ENCODE measurements around the gene CIB4.

Gene CIB4

GRCh38 chr2:26606847-26607190 is 34.3 kb downstream of the CIB4 start:
- DNase-seq (no peak), ATAC-seq (no peak)

DNA sequence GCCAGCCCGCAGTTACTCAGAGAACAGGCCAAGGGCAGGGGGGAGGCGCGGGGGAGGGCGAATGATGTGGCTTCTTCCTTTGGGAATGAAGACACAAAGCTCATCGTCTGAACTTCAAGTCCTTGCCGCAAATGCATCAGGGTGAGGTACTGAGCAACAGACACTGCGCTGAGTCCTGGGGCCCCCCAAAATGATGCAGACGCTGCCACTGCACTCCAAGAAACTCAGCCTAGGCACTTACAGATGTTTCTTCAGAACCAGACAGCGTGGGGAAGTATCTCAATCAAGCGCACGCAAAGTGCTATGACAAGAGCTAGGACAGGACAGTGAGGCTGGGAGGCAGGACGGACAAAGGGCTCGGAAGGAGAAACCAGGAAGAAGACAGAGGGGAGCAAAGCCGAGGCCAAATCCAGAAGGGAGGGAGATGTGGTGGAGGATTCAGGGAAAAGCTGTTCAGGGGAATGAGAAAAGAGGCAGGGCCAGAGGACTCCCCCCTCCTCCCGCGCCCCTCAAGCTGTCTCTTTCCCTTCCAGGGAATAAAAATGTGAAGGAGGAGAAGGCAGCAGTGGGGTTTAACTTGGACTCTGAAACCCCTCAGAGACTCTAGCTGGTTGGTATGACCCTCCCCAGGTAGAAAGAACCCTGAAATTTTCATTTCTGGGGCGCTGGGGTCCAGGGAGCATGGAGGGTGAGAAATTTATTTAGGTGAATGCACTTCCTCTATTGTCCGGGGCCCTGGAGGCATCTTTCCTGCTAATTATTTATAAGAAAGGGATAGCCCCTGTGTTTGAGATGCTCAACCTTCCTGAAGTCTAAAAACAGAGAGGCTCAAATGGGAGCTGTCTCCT is 34.9 kb downstream of the CIB4 start:
- ATAC-seq (no peak), DNase-seq (no peak)

DNA sequence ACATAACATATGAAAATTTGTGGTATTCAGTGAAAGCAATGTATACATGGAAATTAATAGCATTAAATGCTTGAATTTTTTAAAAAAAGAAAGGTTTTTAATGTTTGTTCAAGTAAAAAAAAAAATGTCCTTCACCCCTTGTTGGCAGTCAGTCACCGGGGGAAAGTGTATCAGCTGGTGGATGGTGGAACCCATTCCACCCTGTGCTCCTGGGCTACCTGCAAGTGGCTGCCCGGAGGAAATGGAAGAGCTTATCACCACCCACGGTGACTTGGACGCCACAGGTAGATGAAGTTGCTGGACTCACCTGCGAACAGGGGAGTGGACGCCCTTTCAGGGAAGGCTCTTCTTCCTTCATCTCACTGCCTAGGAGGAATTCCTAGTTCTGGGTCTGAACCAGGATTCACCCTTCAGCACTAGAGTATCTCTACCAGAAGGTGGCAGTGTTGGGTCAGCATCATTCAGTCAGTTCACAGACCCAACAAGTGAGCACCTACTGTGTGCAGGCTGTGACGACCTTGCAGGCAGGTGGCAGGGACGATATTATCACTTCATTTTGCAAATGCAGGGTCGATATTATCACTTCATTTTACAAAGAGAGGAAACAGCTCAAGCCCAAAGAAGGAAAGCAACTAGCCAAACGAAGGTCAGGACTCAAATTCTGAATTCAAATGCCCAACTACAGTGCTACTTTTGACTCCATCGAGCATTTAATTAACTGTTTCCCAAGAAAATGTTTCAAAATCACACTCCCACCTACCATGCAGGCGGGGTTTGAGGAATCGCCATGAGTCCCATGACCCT is 35.8 kb downstream of the CIB4 start:
- DNase-seq (peak; percentile 32), ATAC-seq (no peak)

DNA sequence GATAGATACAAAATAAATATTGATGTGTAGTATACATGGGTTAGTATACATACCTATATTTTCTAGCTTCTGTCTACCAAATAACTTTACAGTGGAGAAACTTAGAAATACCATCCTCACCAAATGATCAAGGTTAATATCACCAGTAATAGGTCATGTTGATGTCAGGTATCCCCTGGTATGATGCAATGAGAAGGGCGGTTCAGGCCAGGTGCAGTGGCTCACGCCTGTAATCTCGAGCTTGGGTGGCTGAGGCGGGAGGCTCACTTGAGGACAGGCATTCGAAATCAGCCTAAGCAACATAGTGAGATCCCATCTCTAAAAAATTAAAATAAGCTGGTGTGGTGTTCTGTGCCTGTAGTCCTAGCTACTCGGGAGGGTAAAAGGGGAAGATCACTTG is 38.6 kb downstream of the CIB4 start:
- no peak for ATAC-seq
- no peak for DNase-seq

DNA sequence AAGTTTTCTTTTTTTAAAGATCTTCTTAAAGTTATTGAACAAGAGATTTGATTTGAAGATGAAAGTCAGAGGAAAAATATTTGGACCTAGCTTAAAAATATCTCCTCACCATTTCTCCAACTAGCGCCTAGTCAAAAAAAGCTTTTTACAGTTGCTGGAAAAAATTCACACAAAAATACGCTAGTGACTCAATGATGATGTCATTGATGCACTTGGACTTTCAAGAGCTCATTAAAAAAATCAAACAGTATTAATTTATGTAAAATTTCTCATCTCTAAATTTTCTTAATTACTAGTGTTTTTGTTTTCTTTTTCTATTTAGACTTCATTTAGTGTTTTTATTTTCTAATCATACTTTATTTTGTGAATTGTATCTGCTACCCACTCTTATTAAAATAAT is 41.8 kb downstream of the CIB4 start:
- ATAC-seq (no peak), DNase-seq (no peak)

- no peak for ATAC-seq
- no peak for DNase-seq
Observed at GRCh38 chr2:26598996-26599373, 42.2 kb downstream of the CIB4 start.

- DNase-seq (no peak), ATAC-seq (no peak)
Observed at GRCh38 chr2:26598336-26598995, 42.7 kb downstream of the CIB4 start.

DNA sequence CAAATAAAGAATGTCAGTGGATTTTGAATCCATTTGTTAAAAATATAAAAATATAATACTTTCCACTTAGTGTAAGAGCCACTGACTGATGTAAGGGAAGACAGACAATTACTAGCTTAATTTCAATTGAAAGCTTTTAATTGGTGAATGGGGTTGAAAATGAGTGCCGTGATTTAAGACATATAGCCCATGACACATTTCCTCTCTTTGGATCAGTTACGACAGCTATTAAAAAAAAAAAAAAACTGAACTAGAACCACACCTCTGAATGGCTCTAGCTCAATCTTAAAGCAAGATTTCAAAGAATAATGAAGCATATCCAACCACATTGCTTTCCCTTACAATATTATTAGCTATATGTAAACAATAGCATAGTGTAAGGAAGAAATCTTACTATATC is 44.0 kb downstream of the CIB4 start:
- DNase-seq: no peak
- ATAC-seq: no peak

DNA sequence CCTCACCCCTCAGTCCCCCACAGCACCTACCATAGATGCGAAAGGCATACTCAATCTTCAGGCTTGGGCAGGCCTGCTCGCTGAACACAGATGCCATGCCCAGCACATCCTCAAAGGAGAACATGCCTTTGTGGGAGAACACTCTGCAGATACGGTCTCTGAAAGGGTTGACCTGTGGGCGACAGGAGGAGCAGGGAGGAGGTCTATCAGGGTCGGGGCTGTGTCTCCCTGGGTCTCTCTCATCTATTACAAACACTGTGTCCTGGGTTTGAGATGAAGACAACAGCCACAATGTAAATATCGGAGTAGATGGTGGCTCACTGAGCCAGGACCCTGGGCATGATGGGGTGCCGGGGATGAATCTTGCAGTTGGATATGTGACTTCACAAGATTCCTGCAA is 46.0 kb downstream of the CIB4 start:
- ATAC-seq (no peak), DNase-seq (no peak)

GRCh38 chr2:26591619-26592505 is 49.3 kb downstream of the CIB4 start:
- no peak for DNase-seq
- peak; percentile 66 for ATAC-seq

GRCh38 chr2:26590980-26591618 is 50.1 kb downstream of the CIB4 start:
- ATAC-seq (no peak), DNase-seq (no peak)

- DNase-seq (no peak), ATAC-seq (no peak)
Observed at GRCh38 chr2:26590508-26590907, 50.7 kb downstream of the CIB4 start.

GRCh38 chr2:26588576-26588975 is 52.6 kb downstream of the CIB4 start:
- ATAC-seq (no peak), DNase-seq (no peak)

DNA sequence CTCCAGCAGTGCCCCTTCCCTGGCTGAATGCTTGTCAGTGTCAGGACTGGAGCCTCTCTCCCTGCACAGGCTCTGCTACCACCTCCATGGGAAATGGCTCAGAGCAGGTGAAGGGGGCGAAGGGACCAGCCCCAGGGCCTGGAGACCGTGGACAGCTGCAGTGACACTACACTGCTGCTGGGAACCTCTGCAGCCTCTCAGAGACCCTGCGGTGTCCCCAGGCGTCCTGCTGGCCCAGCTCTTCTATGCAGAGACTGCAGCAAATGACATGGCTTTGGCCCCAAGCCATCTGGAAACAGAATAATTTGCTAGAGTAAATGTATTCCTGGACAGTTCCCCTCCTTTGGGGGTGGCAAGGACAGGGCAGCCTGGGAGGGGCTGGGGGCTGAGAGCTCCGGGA is 53.2 kb downstream of the CIB4 start:
- ATAC-seq (no peak), DNase-seq (no peak)

DNA sequence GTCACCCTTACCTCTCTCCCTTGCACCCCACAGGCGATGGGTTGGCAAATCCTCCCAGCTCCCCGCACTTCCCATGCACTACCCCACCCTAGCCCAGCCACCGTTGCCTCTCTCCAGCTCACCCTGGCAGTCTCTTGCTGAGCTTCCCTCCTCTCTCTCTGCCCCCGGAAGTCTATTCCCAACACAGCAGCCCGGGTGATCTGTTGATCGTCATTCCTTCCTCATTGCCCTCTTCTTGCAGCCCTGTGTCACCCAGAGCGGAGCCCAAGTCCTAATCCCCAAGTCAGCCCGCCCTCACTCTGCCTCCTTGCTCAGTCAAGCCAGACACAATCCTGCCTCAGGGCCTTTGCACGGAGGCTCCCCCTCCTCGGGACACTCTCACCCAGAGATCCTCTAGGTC is 55.2 kb downstream of the CIB4 start:
- DNase-seq: no peak
- no peak for ATAC-seq

GRCh38 chr2:26585100-26585499 is 56.1 kb downstream of the CIB4 start:
- ATAC-seq (no peak), DNase-seq (no peak)

GRCh38 chr2:26584656-26585055 is 56.5 kb downstream of the CIB4 start:
- DNase-seq (no peak), ATAC-seq (no peak)

DNA sequence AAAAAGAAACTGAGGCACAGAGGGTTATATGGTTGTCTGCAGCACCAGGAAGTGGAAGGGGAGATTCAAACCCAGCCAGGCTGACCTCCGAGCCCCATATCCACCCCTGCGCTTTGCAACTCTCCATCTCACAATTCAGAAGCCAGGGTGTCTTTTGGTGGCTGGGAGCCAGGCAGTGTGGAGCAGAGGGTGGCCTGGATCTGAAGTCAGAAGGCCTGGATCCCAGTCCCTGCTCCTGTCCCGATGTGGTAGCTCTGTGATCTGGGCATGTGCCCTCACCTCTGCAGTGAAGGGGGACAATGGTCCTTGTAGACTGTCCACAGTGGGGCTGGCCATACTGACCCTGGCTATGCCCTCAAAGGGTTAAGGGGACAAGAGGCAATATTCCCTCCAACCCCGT is 57.0 kb downstream of the CIB4 start:
- DNase-seq: no peak

DNA sequence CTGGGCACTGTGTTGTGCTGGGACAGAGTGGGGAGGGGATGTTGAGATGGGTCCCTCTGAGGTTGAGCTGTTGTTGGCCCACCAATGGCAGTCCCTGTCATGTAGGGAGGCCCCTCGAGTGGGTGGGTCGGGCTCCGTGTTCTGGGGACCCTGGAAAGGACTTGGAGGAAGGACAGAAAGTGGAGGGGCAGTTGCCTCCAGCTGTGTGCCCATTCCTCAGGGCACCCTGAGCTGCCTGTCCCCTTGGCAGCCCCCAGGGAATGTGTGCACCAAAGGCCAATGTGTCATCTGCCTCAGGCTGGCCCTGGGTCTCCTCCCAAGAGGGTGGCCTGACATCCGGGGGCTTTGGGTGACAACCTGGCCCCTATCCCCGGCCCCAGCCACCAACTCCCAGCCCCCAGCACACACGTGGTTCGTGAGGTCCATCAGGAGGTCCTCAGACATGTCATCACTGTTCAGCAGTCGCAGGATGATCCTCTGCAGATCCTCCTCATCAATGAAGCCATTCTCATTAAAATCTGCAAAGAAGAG is 57.7 kb downstream of the CIB4 start:
- ATAC-seq: no peak

More for the DNA sequence above, 57.0 kb downstream of the CIB4 start:
- no peak for ATAC-seq

DNA sequence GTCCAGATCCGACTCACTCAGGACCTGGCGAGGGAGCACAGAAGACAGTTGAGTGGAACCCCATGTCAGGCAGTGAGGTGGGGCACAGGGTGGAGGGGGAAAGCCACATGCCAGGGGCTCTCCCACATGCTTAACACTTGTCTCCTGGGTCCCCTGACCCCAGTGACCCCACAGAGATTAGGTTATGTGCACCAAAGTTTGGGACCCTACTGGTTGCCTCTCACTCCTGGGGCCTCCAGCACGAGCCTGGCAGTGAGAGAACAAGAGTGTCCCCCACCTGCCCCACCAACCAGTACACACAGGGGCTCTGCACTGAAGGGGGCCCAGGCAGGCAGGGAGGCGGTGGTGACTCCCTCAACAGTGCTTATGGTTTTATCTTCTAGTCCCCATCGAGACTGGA is 58.3 kb downstream of the CIB4 start:
- DNase-seq (no peak), ATAC-seq (no peak)

More for the DNA sequence above, 57.7 kb downstream of the CIB4 start:
- DNase-seq: no peak

Data from stimulated activated naive CD8-positive, alpha-beta T cell treated with anti-CD3 and anti-CD28 coated beads, Interleukin-15, Interleukin-2, amounts not matched to agents 100 U/mL and 50 U/mL, for 24 hours (primary cell).